H9 (cell line): ENCODE results near the gene DOCK1. TPM values are rescaled to one million over a fixed set of nuclear protein-coding genes. Genes with fewer than 3 reads are reported as not detected.

Source experiments
- DNase-seq: peaks from one replicate; pipeline ENCODE4 v3.0.0-alpha.2; 2017
- H2AFZ ChIP-seq: one replicate; pipeline ENCODE4 v1.6.1; 2013; ENCODE audit warnings: mild to moderate bottlenecking, low read length, control low read depth, moderate library complexity
- H2AK5ac ChIP-seq: 2 replicates; pipeline ENCODE4 v1.6.1; 2013; ENCODE audit warnings: low read length, control low read depth, mixed read lengths; ENCODE audit not compliant: insufficient read length
- H2BK120ac ChIP-seq: one replicate; pipeline ENCODE4 v1.6.1; 2013; ENCODE audit warnings: low read depth, mild to moderate bottlenecking, low read length, control low read depth, inconsistent platforms; ENCODE audit not compliant: poor library complexity, severe bottlenecking
- H2BK12ac ChIP-seq: 2 replicates; pipeline ENCODE4 v1.6.1; 2013; ENCODE audit warnings: low read length, control low read depth, mixed read lengths, low read depth; ENCODE audit not compliant: insufficient read length
- H2BK15ac ChIP-seq: 2 replicates; pipeline ENCODE4 v1.6.1; 2013; ENCODE audit warnings: low read depth, low read length, control low read depth
- H2BK20ac ChIP-seq: one replicate; pipeline ENCODE4 v1.6.1; 2013; ENCODE audit warnings: low read depth, mild to moderate bottlenecking, low read length, control low read depth, inconsistent platforms; ENCODE audit not compliant: poor library complexity, severe bottlenecking
- H2BK5ac ChIP-seq: 2 replicates; pipeline ENCODE4 v1.6.1; 2013; ENCODE audit warnings: low read length, control low read depth, mixed read lengths; ENCODE audit not compliant: insufficient read length
- H3K14ac ChIP-seq: 2 replicates; pipeline ENCODE4 v1.6.1; 2013; ENCODE audit warnings: low read length, control low read depth; ENCODE audit not compliant: insufficient read depth
- H3K18ac ChIP-seq: 2 replicates; pipeline ENCODE4 v1.6.1; 2013; ENCODE audit warnings: low read depth, mild to moderate bottlenecking, mixed read lengths, low read length, control low read depth; ENCODE audit not compliant: insufficient read length
- H3K23ac ChIP-seq: 2 replicates; pipeline ENCODE4 v1.6.1; 2013; ENCODE audit warnings: low read length, control low read depth, mixed read lengths, low read depth; ENCODE audit not compliant: insufficient read length
- H3K23me2 ChIP-seq: 2 replicates; pipeline ENCODE4 v1.6.1; 2013; ENCODE audit warnings: low read depth, mild to moderate bottlenecking, mixed read lengths, low read length, control low read depth; ENCODE audit not compliant: insufficient read length, poor library complexity, severe bottlenecking
- H3K27ac ChIP-seq: 2 replicates; pipeline ENCODE4 v1.5.1; 2013; ENCODE audit warnings: low read length, control low read depth, mixed read lengths, low read depth; ENCODE audit not compliant: insufficient read length
- H3K27me3 ChIP-seq: 2 replicates; pipeline ENCODE4 v1.6.1; 2013; ENCODE audit warnings: low read length, control low read depth, inconsistent platforms; ENCODE audit not compliant: insufficient read depth
- H3K4ac ChIP-seq: 2 replicates; pipeline ENCODE4 v1.6.1; 2013; ENCODE audit warnings: low read depth, mild to moderate bottlenecking, control low read depth, inconsistent platforms, low read length, moderate library complexity
- H3K4me1 ChIP-seq: 2 replicates; pipeline ENCODE4 v1.6.1; 2013; ENCODE audit warnings: low read length, control low read depth, inconsistent platforms; ENCODE audit not compliant: insufficient read depth
- H3K4me2 ChIP-seq: 2 replicates; pipeline ENCODE4 v1.6.1; 2013; ENCODE audit warnings: low read length, control low read depth, mixed read lengths; ENCODE audit not compliant: insufficient read length, insufficient read depth
- H3K56ac ChIP-seq: 2 replicates; pipeline ENCODE4 v1.6.1; 2013; ENCODE audit warnings: low read depth, mild to moderate bottlenecking, mixed read lengths, low read length, control low read depth; ENCODE audit not compliant: insufficient read length
- H3K79me1 ChIP-seq: 2 replicates; pipeline ENCODE4 v1.6.1; 2013; ENCODE audit warnings: low read depth, mild to moderate bottlenecking, moderate library complexity, low read length, control low read depth, inconsistent platforms; ENCODE audit not compliant: insufficient read depth, poor library complexity, severe bottlenecking
- H3K79me2 ChIP-seq: 2 replicates; pipeline ENCODE4 v1.6.1; 2013; ENCODE audit warnings: low read length, control low read depth, inconsistent platforms; ENCODE audit not compliant: insufficient read depth
- H3K9ac ChIP-seq: 2 replicates; pipeline ENCODE4 v1.6.1; 2013; ENCODE audit warnings: low read length, control low read depth, mixed read lengths; ENCODE audit not compliant: insufficient read length; ENCODE audit errors: extremely low read depth
- H3K9me3 ChIP-seq: one replicate; pipeline ENCODE4 v1.6.1; 2013; ENCODE audit warnings: low read depth, low read length, inconsistent platforms; ENCODE audit not compliant: control insufficient read depth
- H3T11ph ChIP-seq: one replicate; pipeline ENCODE4 v1.6.1; 2013; ENCODE audit warnings: mild to moderate bottlenecking, low read length, control low read depth, inconsistent platforms
- H4K20me1 ChIP-seq: one replicate; pipeline ENCODE4 v1.6.1; 2013; ENCODE audit not compliant: control insufficient read depth, insufficient read length, insufficient read depth
- H4K5ac ChIP-seq: 2 replicates; pipeline ENCODE4 v1.6.1; 2013; ENCODE audit warnings: low read depth, mild to moderate bottlenecking, mixed read lengths, low read length, control low read depth; ENCODE audit not compliant: insufficient read length
- H4K8ac ChIP-seq: replicated peaks from 2 replicates; pipeline ENCODE4 v1.6.1; 2013; ENCODE audit warnings: low read length, control low read depth, mixed read lengths, low read depth; ENCODE audit not compliant: insufficient read length
- H4K91ac ChIP-seq: 2 replicates; pipeline ENCODE4 v1.6.1; 2013; ENCODE audit warnings: low read depth, mild to moderate bottlenecking, moderate library complexity, mixed read lengths, low read length, control low read depth; ENCODE audit not compliant: insufficient read length
- H3K27ac Mint-ChIP-seq, 3 experiments: 2 replicates in 2 of 3; 3 replicates in 1 of 3; pipeline ENCODE4 v1.8.0; 2020 to 2021; ENCODE audit warnings: mixed read lengths in 3 of 3, mild to moderate bottlenecking in 1 of 3, moderate library complexity in 1 of 3
- H3K27me3 Mint-ChIP-seq: 2 replicates; pipeline ENCODE4 v1.8.0; 2021; ENCODE audit warnings: low read depth, mild to moderate bottlenecking, moderate library complexity, mixed read lengths
- H3K36me3 Mint-ChIP-seq, 3 experiments: 2 replicates in 2 of 3; 3 replicates in 1 of 3; pipeline ENCODE4 v1.8.0; 2020 to 2021; ENCODE audit warnings: low read depth in 3 of 3, mixed read lengths in 3 of 3; ENCODE audit not compliant: insufficient read depth in 1 of 3
- H3K4me1 Mint-ChIP-seq, 2 experiments: 2 replicates each; pipeline ENCODE4 v1.8.0; 2020; ENCODE audit warnings: mixed read lengths in 2 of 2
- H3K4me3 Mint-ChIP-seq, 2 experiments: 2 replicates in 1 of 2; 3 replicates in 1 of 2; pipeline ENCODE4 v1.8.0; 2020 to 2021; ENCODE audit warnings: mild to moderate bottlenecking in 2 of 2, mixed read lengths in 2 of 2, moderate library complexity in 1 of 2
- H3K9me3 Mint-ChIP-seq, 2 experiments: 2 replicates in 1 of 2; 3 replicates in 1 of 2; pipeline ENCODE4 v1.8.0; 2020; ENCODE audit warnings: mild to moderate bottlenecking in 2 of 2, mixed read lengths in 2 of 2, moderate library complexity in 1 of 2
- CTCF ChIP-seq: fragments of 200-600 bp; sonication (generic); conservative IDR thresholded peaks from 3 replicates; pipeline ENCODE4 v1.8.0; 2021; ENCODE audit warnings: antibody characterized with exemption, mild to moderate bottlenecking
- WGBS: extraction: QIAGEN DNeasy Blood & Tissue Kit; methylation state at CpG from one replicate; pipeline ENCODE4 v1.1.7; 2013; ENCODE audit warnings: missing lambda C conversion rate, low lambda C conversion rate, mixed read lengths; ENCODE audit not compliant: insufficient read length; ENCODE audit errors: extremely low coverage; 5-methylcytosine and 5-hydroxymethylcytosine counted together
- total RNA-seq: library from RNA; stranded (reverse); gene quantifications from 2 replicates; pipeline ENCODE4 v1.2.1, GENCODE V29; 2021

The DOCK1 gene
- total RNA-seq, 1 experiment from 2014 or later, result 57.0 TPM

GRCh38 chr10:127000598-127000997 is 95.4 kb downstream of the DOCK1 start:
- Histone ChIP-seq H2AK5ac (no peak overlapping the region), H3K9ac (no peak overlapping the region), H2BK12ac (no peak overlapping the region), H3K4me1 (no peaks in the 10 kb centered on the region), H3K4ac (no peak overlapping the region), H3K23me2 (no peaks in the 10 kb centered on the region), H2BK120ac (no peak overlapping the region), H2BK15ac (no peak overlapping the region), H4K5ac (no peak overlapping the region), H2BK20ac (no peak overlapping the region), H4K91ac (no peak overlapping the region), H2BK5ac (no peak overlapping the region), H3K56ac (no peak overlapping the region), H4K20me1 (no peaks in the 10 kb centered on the region), H3T11ph (no peak overlapping the region), H3K18ac (no peak overlapping the region), H3K4me2 (no peak overlapping the region), H3K79me2 (no peaks in the 10 kb centered on the region), H3K23ac (no peak overlapping the region), H3K9me3 (no peaks in the 10 kb centered on the region), H3K14ac (no peak overlapping the region), H3K79me1 (no peaks in the 10 kb centered on the region), H2AFZ (no peak overlapping the region), H3K27ac (no peak overlapping the region), H4K8ac (no peak overlapping the region), H3K27me3 (no peaks in the 10 kb centered on the region)
- H3K4me3 Mint-ChIP-seq, result no peak overlapping the region
- peaks cover 43 to 69% (median 67%) of the 10 kb centered on the region in 3 experiments for H3K36me3 Mint-ChIP-seq
- H3K9me3 Mint-ChIP-seq, result peaks cover 0 to 4% of the 10 kb centered on the region in 2 experiments; a peak in 1 of 5 replicates
- peaks cover 0 to under 1% of the 10 kb centered on the region in 2 experiments; a peak in 1 of 4 replicates for H3K4me1 Mint-ChIP-seq
- no CpG with 5 or more reads among the region's 12 CpGs for WGBS
- TF ChIP-seq CTCF, result no peak
- no peak overlapping the region for H3K27ac Mint-ChIP-seq
- no peaks in the 10 kb centered on the region; the same call in 1 of the 2 replicates for H3K27me3 Mint-ChIP-seq
- DNase-seq, result no peak
